WTC11 (cell line): ENCODE results near the gene C1orf56. TPM values are rescaled to one million over a fixed set of nuclear protein-coding genes. Genes with fewer than 3 reads are reported as not detected.

Experiments used
- ATAC-seq: fragments of 200-7000 bp; cut with Tn5 transposase; 2 replicates; pipeline ENCODE4 v1.10.0; 2021; ENCODE audit warnings: mild to moderate bottlenecking, moderate library complexity
- Bru-seq: library from RNA; stranded (reverse); fragments of 400-500 nt; gene quantifications from one replicate; lab custom pipeline; 2021; lab: Mats Ljungman, UMichigan
- CTCF ChIA-PET: fragments of 300-600 bp; sonication (Branson Sonifier 250); formaldehyde crosslinking; loops from one replicate; lab custom pipeline; 2021; ENCODE audit warnings: antibody characterized with exemption; lab: Charles Lee
- POLR2A ChIA-PET: fragments of 350-600 bp; sonication (Branson Sonifier 250); formaldehyde crosslinking; loops from one replicate; lab custom pipeline; 2021; ENCODE audit warnings: antibody characterized with exemption; lab: Charles Lee
- DNase-seq: peaks from one replicate; pipeline ENCODE4 v3.0.0; 2021; ENCODE audit warnings: low spot score
- H3K27ac Mint-ChIP-seq: 2 replicates; pipeline ENCODE4 v1.8.0; 2021; ENCODE audit warnings: mixed read lengths
- H3K27me3 Mint-ChIP-seq: 2 replicates; pipeline ENCODE4 v1.8.0; 2021; ENCODE audit warnings: low read depth, mild to moderate bottlenecking, moderate library complexity, mixed read lengths
- H3K36me3 Mint-ChIP-seq: 2 replicates; pipeline ENCODE4 v1.8.0; 2021; ENCODE audit warnings: mixed read lengths
- H3K4me1 Mint-ChIP-seq: 2 replicates; pipeline ENCODE4 v1.8.0; 2022; ENCODE audit warnings: mixed read lengths
- H3K4me3 Mint-ChIP-seq: 2 replicates; pipeline ENCODE4 v1.8.0; 2021; ENCODE audit warnings: mild to moderate bottlenecking, moderate library complexity, mixed read lengths
- H3K9me3 Mint-ChIP-seq: 2 replicates; pipeline ENCODE4 v1.8.0; 2021; ENCODE audit warnings: mixed read lengths
- AR ChIP-seq: fragments of 250-450 bp; sonication (Bioruptor Pico); IDR thresholded peaks from 2 replicates; pipeline ENCODE4 v1.9.0; 2021; ENCODE audit warnings: mild to moderate bottlenecking
- ARID4B ChIP-seq: sonication (generic); formaldehyde crosslinking; IDR thresholded peaks from 2 replicates; pipeline ENCODE4 v1.8.0; 2023; ENCODE audit warnings: missing genetic modification reagents, mild to moderate bottlenecking, borderline replicate concordance
- E2F1 ChIP-seq: sonication (generic); formaldehyde crosslinking; IDR thresholded peaks from 2 replicates; pipeline ENCODE4 v1.8.0; 2022; ENCODE audit warnings: mild to moderate bottlenecking, missing genetic modification reagents
- FOXK1 ChIP-seq: sonication (generic); formaldehyde crosslinking; IDR thresholded peaks from 2 replicates; pipeline ENCODE4 v1.8.0; 2022; ENCODE audit warnings: mild to moderate bottlenecking, moderate library complexity, missing genetic modification reagents
- KAT7 ChIP-seq: sonication (generic); formaldehyde crosslinking; IDR thresholded peaks from 2 replicates; pipeline ENCODE4 v1.8.1; 2023; ENCODE audit warnings: missing genetic modification reagents, mild to moderate bottlenecking, borderline replicate concordance
- TEAD4 ChIP-seq: sonication (generic); formaldehyde crosslinking; IDR thresholded peaks from 2 replicates; pipeline ENCODE4 v1.8.0; 2022; ENCODE audit warnings: mild to moderate bottlenecking, missing genetic modification reagents
- ZBTB21 ChIP-seq: sonication (generic); formaldehyde crosslinking; IDR thresholded peaks from 2 replicates; pipeline ENCODE4 v1.8.1; 2023; ENCODE audit warnings: mild to moderate bottlenecking, missing genetic modification reagents, borderline replicate concordance
- ZNF263 ChIP-seq: sonication (generic); formaldehyde crosslinking; IDR thresholded peaks from 2 replicates; pipeline ENCODE4 v1.8.1; 2022; ENCODE audit warnings: low read depth, mild to moderate bottlenecking, moderate library complexity, missing genetic modification reagents
- ZNF281 ChIP-seq: sonication (generic); formaldehyde crosslinking; IDR thresholded peaks from 2 replicates; pipeline ENCODE4 v1.8.0; 2023; ENCODE audit warnings: mild to moderate bottlenecking, missing genetic modification reagents
- ZNF423 ChIP-seq: fragments of 250-450 bp; sonication (Bioruptor Pico); IDR thresholded peaks from 2 replicates; pipeline ENCODE4 v2.1.2; 2022; ENCODE audit warnings: mild to moderate bottlenecking, moderate library complexity
- long read RNA-seq, 3 experiments: library from RNA in 1 of 3; library from capped mRNA in 1 of 3; library from polyadenylated mRNA in 1 of 3; unstranded in 2 of 3; stranded (forward) in 1 of 3; transcript quantifications; one replicate each; pipeline ENCODE4 v2.0.0, GENCODE V29; 2021
- total RNA-seq: library from RNA; stranded (reverse); gene quantifications from 3 replicates; pipeline ENCODE4 v1.2.3, GENCODE V29; 2021

Gene C1orf56
- total RNA-seq: 2.9 to 5.4 TPM (median 3.6 TPM) in 3 replicates
- Bru-seq, nascent RNA: percentile 70 among the genes with signal in this experiment
- long read RNA-seq, experiment 1, transcript C1orf56-201 (2 exons, 2,096 nt): major isoform, 7 of 15 reads
- long read RNA-seq, experiment 1, partial matches to known transcripts: 0 of 15 reads
- long read RNA-seq, experiment 1, other reads (novel, unspliced or antisense): 7 of 15 reads
- long read RNA-seq, experiment 2, transcript C1orf56-201 (2 exons, 2,096 nt): major isoform, 5 of 6 reads
- long read RNA-seq, experiment 2, partial matches to known transcripts: 1 of 6 reads
- long read RNA-seq, experiment 2, other reads (novel, unspliced or antisense): 0 of 6 reads
- long read RNA-seq, experiment 3, partial matches to known transcripts: 0 of 2 reads
- long read RNA-seq, experiment 3, other reads (novel, unspliced or antisense): 1 of 2 reads

- peak within 1 kb of the TSS; percentile 96 for H3K4me3 Mint-ChIP-seq
- POLR2A ChIA-PET: interaction anchor here (0.9 to 1.6 kb wide), 7 partner anchors 11 to 84 kb away, joined by 3 to 6 read pairs (median 4); partner anchors contain the start of gene MLLT11
These were observed at the start of gene C1orf56 for GRCh38 chr1:151047591-151047924. Gene C1orf56 (plus strand): TSS chr1:151047751. CDS start chr1:151047848, 97 bp downstream.

More at GRCh38 chr1:151047591-151047924, at the start of gene C1orf56:
- Mint-ChIP-seq H3K9me3 (no peaks in the 10 kb centered on the region), H3K36me3 (peaks cover 10% of the 10 kb centered on the region), H3K27ac (peak within 1 kb of the TSS; percentile 97), H3K27me3 (no peaks in the 10 kb centered on the region), H3K4me1 (peaks cover 17% of the 10 kb centered on the region)
- TF ChIP-seq KAT7 (CRISPR knock-in tag): peak; percentile 73; the same call in 1 of the 2 replicates
- TF ChIP-seq ZNF423 (CRISPR knock-in tag): no peak; the same call in 1 of the 2 replicates
- no peak for TF ChIP-seq FOXK1
- TF ChIP-seq AR (CRISPR knock-in tag): no peak
- peak; percentile 62; the same call in 1 of the 2 replicates for TF ChIP-seq ARID4B
- TF ChIP-seq ZNF281 (CRISPR knock-in tag): peak; percentile 23; the same call in 1 of the 2 replicates
- TF ChIP-seq ZNF263 (CRISPR knock-in tag): no peak
- no peak for TF ChIP-seq TEAD4
- peak; percentile 55; the same call in 1 of the 2 replicates for TF ChIP-seq E2F1 (CRISPR knock-in tag)
- no peak for TF ChIP-seq ZBTB21 (CRISPR knock-in tag)
- CTCF ChIA-PET: interaction anchor here (0.6 to 3.7 kb wide), 22 partner anchors 8 to 183 kb away, joined by 3 to 43 read pairs (median 5); partner anchors contain the start of genes BNIPL, CDC42SE1, GABPB2 and LYSMD1
- ATAC-seq (peak; percentile 67), DNase-seq (peak; percentile 70)
